Progenitor cell of endocrine pancreas (in vitro differentiated cells): ENCODE measurements around the gene NKPD1. TPM values are rescaled to one million over a fixed set of nuclear protein-coding genes. Genes with fewer than 3 reads are reported as not detected.

Experiments
- DNase-seq: peaks from one replicate; pipeline ENCODE4 v3.0.0; 2021; ENCODE audit warnings: low spot score; ENCODE audit not compliant: unreplicated experiment
- H3K27ac Mint-ChIP-seq: 2 replicates; pipeline ENCODE4 v1.8.0; 2021; ENCODE audit warnings: mild to moderate bottlenecking, moderate library complexity, mixed read lengths
- H3K27me3 Mint-ChIP-seq: 2 replicates; pipeline ENCODE4 v1.8.0; 2021; ENCODE audit warnings: mixed read lengths
- H3K36me3 Mint-ChIP-seq: 2 replicates; pipeline ENCODE4 v1.8.0; 2022; ENCODE audit warnings: mixed read lengths; ENCODE audit not compliant: insufficient read depth
- H3K4me1 Mint-ChIP-seq: 2 replicates; pipeline ENCODE4 v1.8.0; 2021; ENCODE audit warnings: low read depth, mixed read lengths
- H3K4me3 Mint-ChIP-seq: 2 replicates; pipeline ENCODE4 v1.8.0; 2021; ENCODE audit warnings: low read depth, mild to moderate bottlenecking, moderate library complexity, mixed read lengths
- H3K9me3 Mint-ChIP-seq: 2 replicates; pipeline ENCODE4 v1.8.0; 2021; ENCODE audit warnings: low read depth, mixed read lengths
- total RNA-seq: library from RNA; stranded (reverse); gene quantifications from 2 replicates; pipeline ENCODE4 v1.2.1, GENCODE V29; 2021
- TF ChIP-seq, protein P1 (sequence below): fragments of 200-600 bp; sonication (generic); IDR thresholded peaks from one replicate; pipeline ENCODE4 v1.5.0; 2021; ENCODE audit warnings: antibody characterized with exemption, mild to moderate bottlenecking; ENCODE audit not compliant: unreplicated experiment

NKPD1 gene
- total RNA-seq, 1 donor from 2014 or later = 0.34 TPM

DNA sequence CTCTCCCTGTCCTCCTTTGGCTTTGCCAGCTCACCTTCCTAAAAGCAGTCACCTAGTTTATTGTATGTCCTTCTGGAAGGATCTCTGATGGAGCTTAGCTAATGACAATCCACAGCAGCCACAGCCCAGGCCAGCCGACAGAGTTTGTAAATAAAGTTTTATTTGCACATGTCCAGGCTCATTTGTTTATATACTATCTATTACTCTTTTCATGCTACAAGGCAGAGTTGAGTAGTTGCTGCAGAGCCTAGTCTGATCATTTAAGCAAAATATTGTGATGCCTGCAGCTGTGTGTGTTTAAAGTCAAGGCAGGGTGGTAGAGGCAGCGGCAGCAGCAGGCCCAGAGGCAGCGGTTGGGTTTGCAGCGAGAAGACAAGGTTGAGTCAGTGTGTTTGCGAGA is 32.6 kb downstream of the NKPD1 start:
- Mint-ChIP-seq H3K36me3 (no peaks in the 10 kb centered on the region), H3K9me3 (no peaks in the 10 kb centered on the region), H3K27ac (peak overlapping the region; percentile 45), H3K27me3 (no peaks in the 10 kb centered on the region), H3K4me3 (no peak overlapping the region), H3K4me1 (peaks cover 7% of the 10 kb centered on the region)
- TF ChIP-seq, protein P1, sequence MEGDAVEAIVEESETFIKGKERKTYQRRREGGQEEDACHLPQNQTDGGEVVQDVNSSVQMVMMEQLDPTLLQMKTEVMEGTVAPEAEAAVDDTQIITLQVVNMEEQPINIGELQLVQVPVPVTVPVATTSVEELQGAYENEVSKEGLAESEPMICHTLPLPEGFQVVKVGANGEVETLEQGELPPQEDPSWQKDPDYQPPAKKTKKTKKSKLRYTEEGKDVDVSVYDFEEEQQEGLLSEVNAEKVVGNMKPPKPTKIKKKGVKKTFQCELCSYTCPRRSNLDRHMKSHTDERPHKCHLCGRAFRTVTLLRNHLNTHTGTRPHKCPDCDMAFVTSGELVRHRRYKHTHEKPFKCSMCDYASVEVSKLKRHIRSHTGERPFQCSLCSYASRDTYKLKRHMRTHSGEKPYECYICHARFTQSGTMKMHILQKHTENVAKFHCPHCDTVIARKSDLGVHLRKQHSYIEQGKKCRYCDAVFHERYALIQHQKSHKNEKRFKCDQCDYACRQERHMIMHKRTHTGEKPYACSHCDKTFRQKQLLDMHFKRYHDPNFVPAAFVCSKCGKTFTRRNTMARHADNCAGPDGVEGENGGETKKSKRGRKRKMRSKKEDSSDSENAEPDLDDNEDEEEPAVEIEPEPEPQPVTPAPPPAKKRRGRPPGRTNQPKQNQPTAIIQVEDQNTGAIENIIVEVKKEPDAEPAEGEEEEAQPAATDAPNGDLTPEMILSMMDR = no peak
- DNase-seq = no peak

DNA sequence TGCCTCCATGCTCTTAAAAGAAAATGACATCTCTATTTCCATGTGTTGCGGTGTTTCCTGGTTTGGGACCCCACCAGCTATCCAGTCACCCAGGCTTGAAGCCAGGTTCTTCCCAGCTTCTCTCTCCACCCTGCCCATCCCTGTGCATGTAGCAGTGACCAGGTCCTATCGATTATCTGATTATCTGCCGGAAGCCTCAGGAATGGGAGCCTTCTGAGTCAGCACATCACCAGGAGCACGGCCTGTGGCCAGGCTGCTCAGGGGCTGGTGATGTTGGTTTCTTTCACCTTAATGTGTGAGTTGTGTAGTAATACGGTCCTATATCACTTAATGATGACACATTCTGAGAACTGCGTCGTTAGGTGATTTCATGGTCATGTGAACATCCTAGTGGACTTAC is 34.1 kb downstream of the NKPD1 start:
- H3K4me1 Mint-ChIP-seq = peaks cover 9% of the 10 kb centered on the region
- H3K4me3 Mint-ChIP-seq = no peak overlapping the region
- H3K9me3 Mint-ChIP-seq = no peaks in the 10 kb centered on the region
- DNase-seq = no peak
- TF ChIP-seq, protein P1 = no peak
- H3K36me3 Mint-ChIP-seq = no peaks in the 10 kb centered on the region
- H3K27me3 Mint-ChIP-seq = no peaks in the 10 kb centered on the region
- no peak overlapping the region for H3K27ac Mint-ChIP-seq

DNA sequence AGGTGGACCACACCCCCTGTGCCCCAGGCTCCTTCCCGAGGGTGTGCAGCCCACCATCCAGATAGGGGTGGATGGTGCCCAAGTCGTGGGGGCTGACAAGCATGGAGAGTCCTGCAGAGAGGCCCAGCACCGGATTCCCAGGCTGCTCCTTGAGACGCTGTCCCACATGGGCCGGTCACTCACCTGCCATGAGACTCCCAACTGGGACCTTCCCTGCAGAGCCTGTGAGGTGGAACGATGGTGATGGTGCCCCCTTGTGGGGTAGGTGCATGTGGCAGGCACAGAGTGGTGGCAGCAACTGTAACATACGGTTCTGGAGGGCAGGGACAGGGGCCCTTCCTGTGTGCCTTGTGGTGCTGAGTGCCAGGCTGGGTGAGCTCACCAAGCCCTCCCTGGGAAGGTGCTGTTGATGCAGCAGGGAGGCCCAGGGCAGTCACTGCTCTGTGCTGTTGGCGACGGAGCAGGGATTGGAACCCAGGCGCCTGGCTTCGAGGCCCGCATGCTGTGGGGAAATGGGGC is 34.7 kb downstream of the NKPD1 start:
- Mint-ChIP-seq H3K4me3 (no peak overlapping the region), H3K9me3 (no peaks in the 10 kb centered on the region), H3K27ac (peak overlapping the region; percentile 67), H3K4me1 (peaks cover 9% of the 10 kb centered on the region), H3K36me3 (no peaks in the 10 kb centered on the region), H3K27me3 (no peaks in the 10 kb centered on the region)
- DNase-seq = peak; percentile 69
- TF ChIP-seq, protein P1 = peak; percentile 80

DNA sequence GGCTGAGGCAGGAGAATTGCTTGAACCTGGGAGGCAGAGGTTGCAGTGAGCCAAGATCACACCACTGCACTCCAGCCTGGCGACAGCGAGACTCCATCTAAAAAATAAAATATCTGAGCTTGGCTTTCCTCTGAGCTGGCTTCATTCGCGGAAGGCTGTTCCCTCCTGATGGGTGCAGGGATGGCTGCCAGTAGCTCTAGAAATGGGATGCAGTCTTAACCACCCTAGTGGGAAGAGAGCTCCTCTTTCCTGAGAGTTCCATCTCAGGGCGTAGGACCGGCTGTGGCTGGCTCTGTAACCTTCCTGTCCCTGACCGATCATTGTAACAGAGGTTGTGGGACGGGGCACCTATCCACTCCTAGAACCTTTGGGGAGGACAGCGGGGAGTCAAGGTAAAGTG is 35.4 kb downstream of the NKPD1 start:
- H3K4me3 Mint-ChIP-seq = no peak overlapping the region
- no peaks in the 10 kb centered on the region for H3K27me3 Mint-ChIP-seq
- peaks cover 7% of the 10 kb centered on the region for H3K4me1 Mint-ChIP-seq
- no peak overlapping the region for H3K27ac Mint-ChIP-seq
- H3K36me3 Mint-ChIP-seq = no peaks in the 10 kb centered on the region
- DNase-seq = no peak
- TF ChIP-seq, protein P1 = no peak
- H3K9me3 Mint-ChIP-seq = no peaks in the 10 kb centered on the region

DNA sequence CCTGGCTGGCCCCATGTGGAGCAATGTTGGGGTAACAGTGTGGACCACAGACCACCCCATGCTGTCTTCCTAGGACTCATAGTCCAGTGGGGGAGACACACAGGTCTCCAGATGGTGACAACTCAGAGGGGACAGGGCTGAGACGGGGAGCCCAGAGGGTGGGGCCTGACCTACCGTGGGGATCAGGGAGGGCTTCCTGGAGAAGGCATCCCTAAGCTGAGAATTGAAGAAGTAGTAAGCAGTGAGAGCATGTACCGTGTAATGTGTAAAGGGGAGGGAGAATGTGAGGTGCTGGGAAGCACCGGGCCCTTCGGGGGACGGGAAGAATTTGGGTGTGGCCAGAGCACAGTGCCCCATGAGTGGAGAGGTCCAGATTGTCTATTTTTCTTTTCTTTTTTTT is 36.8 kb downstream of the NKPD1 start:
- peaks cover 7% of the 10 kb centered on the region for H3K4me1 Mint-ChIP-seq
- no peaks in the 10 kb centered on the region for H3K9me3 Mint-ChIP-seq
- no peaks in the 10 kb centered on the region for H3K36me3 Mint-ChIP-seq
- H3K4me3 Mint-ChIP-seq = no peak overlapping the region
- TF ChIP-seq, protein P1 = no peak
- DNase-seq = no peak
- H3K27me3 Mint-ChIP-seq = no peaks in the 10 kb centered on the region
- H3K27ac Mint-ChIP-seq = no peak overlapping the region
